ENCODE measurements around the gene GKN2.

GKN2 gene

DNA sequence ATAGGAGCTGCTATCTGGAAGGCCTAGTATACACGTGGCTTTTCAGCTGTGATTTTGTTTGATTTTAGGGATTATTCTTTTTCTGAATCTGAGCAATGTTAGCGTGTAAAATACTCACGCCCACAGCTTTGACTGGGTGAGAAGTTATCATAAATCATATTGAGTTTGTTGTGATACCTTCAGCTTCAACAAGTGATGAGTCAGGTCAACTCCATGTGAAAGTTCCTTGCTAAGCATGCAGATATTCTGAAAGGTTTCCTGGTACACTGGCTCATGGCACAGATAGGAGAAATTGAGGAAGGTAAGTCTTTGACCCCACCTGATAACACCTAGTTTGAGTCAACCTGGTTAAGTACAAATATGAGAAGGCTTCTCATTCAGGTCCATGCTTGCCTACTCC, 21.6 kb upstream of the GKN2 start, which contains the start of gene GKN1:
GKN1 (plus strand) TSS at position 386 of the 400 bp plus-strand sequence. CDS start 42 bp downstream, outside the sequence.
- no peaks in the 10 kb centered on the region for H3K36me3 ChIP-seq (ENCODE audit: control insufficient read depth in 2 of 2, insufficient read depth in 1 of 2, low read length in 2 of 2)
- no peaks in the 10 kb centered on the region for H3K4me1 ChIP-seq (ENCODE audit: control insufficient read depth, insufficient read depth, low read length)
- no peaks in the 10 kb centered on the region for H3K9me3 ChIP-seq (ENCODE audit: control insufficient read depth, insufficient read depth, low read depth, low read length)
- ChIA-PET POLR2A (no interaction called here), CTCF (interaction anchor here (1.5 kb wide), 1 partner anchor 31 kb away, joined by 4 read pairs; no protein-coding TSS in a partner anchor)
- TF ChIP-seq ZNF335 (tag by site-specific recombination; conservative IDR thresholded peaks at IDR 0.05) (no peak), ZNF449 (tag by site-specific recombination; IDR thresholded peaks at IDR 0.05) (no peak), SALL2 (tag by site-specific recombination; IDR thresholded peaks at IDR 0.05; ENCODE audit: borderline replicate concordance) (no peak), ZNF184 (tag by site-specific recombination; IDR thresholded peaks at IDR 0.05) (no peak), SCRT2 (tag by site-specific recombination; IDR thresholded peaks at IDR 0.05) (peak; percentile 61; the same call in 1 of the 2 replicates), ZNF423 (tag by site-specific recombination; IDR thresholded peaks at IDR 0.05) (no peak)
- TF ChIP-seq, protein P1, sequence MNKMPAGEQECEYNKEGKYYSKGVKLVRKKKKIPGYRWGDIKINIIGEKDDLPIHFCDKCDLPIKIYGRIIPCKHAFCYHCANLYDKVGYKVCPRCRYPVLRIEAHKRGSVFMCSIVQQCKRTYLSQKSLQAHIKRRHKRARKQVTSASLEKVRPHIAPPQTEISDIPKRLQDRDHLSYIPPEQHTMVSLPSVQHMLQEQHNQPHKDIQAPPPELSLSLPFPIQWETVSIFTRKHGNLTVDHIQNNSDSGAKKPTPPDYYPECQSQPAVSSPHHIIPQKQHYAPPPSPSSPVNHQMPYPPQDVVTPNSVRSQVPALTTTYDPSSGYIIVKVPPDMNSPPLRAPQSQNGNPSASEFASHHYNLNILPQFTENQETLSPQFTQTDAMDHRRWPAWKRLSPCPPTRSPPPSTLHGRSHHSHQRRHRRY (tag by site-specific recombination; IDR thresholded peaks at IDR 0.05), result no peak
- H3K27ac ChIP-seq (ENCODE audit: extremely low read depth, low read depth, low read length), result no peak within 1 kb of the TSS
- H3K4me3 ChIP-seq (ENCODE audit: low read depth, low read length), result no peak within 1 kb of the TSS

- Histone ChIP-seq H3K4me3 (ENCODE audit: low read depth, low read length) (no peak overlapping the region), H3K27ac (ENCODE audit: extremely low read depth, low read depth, low read length) (no peak overlapping the region), H3K36me3 (ENCODE audit: control insufficient read depth in 2 of 2, insufficient read depth in 1 of 2, low read length in 2 of 2) (no peaks in the 10 kb centered on the region), H3K4me1 (ENCODE audit: control insufficient read depth, insufficient read depth, low read length) (no peaks in the 10 kb centered on the region), H3K9me3 (ENCODE audit: control insufficient read depth, insufficient read depth, low read depth, low read length) (no peaks in the 10 kb centered on the region)
- ChIA-PET CTCF (no interaction called here), POLR2A (no interaction called here)
- TF ChIP-seq ZXDB (tag by site-specific recombination; IDR thresholded peaks at IDR 0.05) (no peak), FEZF1 (tag by site-specific recombination; IDR thresholded peaks at IDR 0.05) (no peak), PRDM6 (tag by site-specific recombination; IDR thresholded peaks at IDR 0.05) (no peak), YY2 (tag by site-specific recombination; IDR thresholded peaks at IDR 0.05) (no peak), ZBTB21 (tag by site-specific recombination; IDR thresholded peaks at IDR 0.05) (no peak), ZNF274 (IDR thresholded peaks at IDR 0.05; ENCODE audit: low read length) (no peak), ZNF274 (tag by site-specific recombination; IDR thresholded peaks at IDR 0.05; ENCODE audit: borderline replicate concordance) (no peak), ZNF324 (tag by site-specific recombination; IDR thresholded peaks at IDR 0.05) (no peak), ZNF580 (tag by site-specific recombination; IDR thresholded peaks at IDR 0.05) (no peak), ZNF514 (tag by site-specific recombination; IDR thresholded peaks at IDR 0.05) (no peak), ZSCAN16 (tag by site-specific recombination; IDR thresholded peaks at IDR 0.05) (no peak), ZNF664 (tag by site-specific recombination; IDR thresholded peaks at IDR 0.05) (no peak), ZNF785 (tag by site-specific recombination; IDR thresholded peaks at IDR 0.05) (no peak), MYNN (tag by site-specific recombination; IDR thresholded peaks at IDR 0.05; ENCODE audit: borderline replicate concordance) (no peak), PRDM4 (tag by site-specific recombination; IDR thresholded peaks at IDR 0.05) (no peak), IKZF3 (tag by site-specific recombination; IDR thresholded peaks at IDR 0.05) (no peak), ZNF16 (tag by site-specific recombination; IDR thresholded peaks at IDR 0.05; ENCODE audit: low read depth) (no peak), ZNF362 (tag by site-specific recombination; IDR thresholded peaks at IDR 0.05) (no peak), ZNF623 (tag by site-specific recombination; IDR thresholded peaks at IDR 0.05) (no peak), HOXD13 (CRISPR knock-in tag; IDR thresholded peaks at IDR 0.05; ENCODE audit: borderline replicate concordance) (no peak)
Measured at GRCh38 chr2:68971591-68972231, 19.0 kb upstream of the GKN2 start.
